Measurements from ENCODE around the gene CPLX4. TPM values are rescaled to one million over a fixed set of nuclear protein-coding genes. Genes with fewer than 3 reads are reported as not detected.

The CPLX4 gene
- total RNA-seq = not detected in 2 replicates

- Histone ChIP-seq H3K4me1 (ENCODE audit: insufficient read depth, low read length) (peaks cover 2% of the 10 kb centered on the region), H3K4me3 (ENCODE audit: insufficient read depth, low read length) (no peak within 1 kb of the TSS), H4K20me1 (ENCODE audit: insufficient read depth, low read length) (no peaks in the 10 kb centered on the region), H3K36me3 (ENCODE audit: insufficient read depth, low read length) (no peaks in the 10 kb centered on the region), H3K27ac (ENCODE audit: low read depth, low read length) (no peak within 1 kb of the TSS), H3K9me3 (ENCODE audit: low read depth, low read length) (no peaks in the 10 kb centered on the region), H3K79me2 (ENCODE audit: insufficient read depth, low read length) (no peaks in the 10 kb centered on the region), H2AFZ (ENCODE audit: low read length) (no peak within 1 kb of the TSS), H3K27me3 (ENCODE audit: insufficient read depth, low read length) (peaks cover 40% of the 10 kb centered on the region), H3K4me2 (ENCODE audit: insufficient read depth, low read length) (no peak within 1 kb of the TSS)
- no peak for DNase-seq (ENCODE audit: insufficient read length, low spot score, missing footprints)
- no peak for TF ChIP-seq CTCF (IDR thresholded peaks at IDR 0.05; ENCODE audit: extremely low read depth, low read depth, low read length)
Measured at GRCh38 chr18:59318460-59319050, at the start of gene CPLX4. Gene CPLX4 (minus strand): TSS chr18:59318649. CDS start chr18:59318462, 187 bp downstream.

GRCh38 chr18:59360381-59360780 lies 41.9 kb upstream of the CPLX4 start:
- Histone ChIP-seq H2AFZ (ENCODE audit: low read length) (no peak overlapping the region), H3K27me3 (ENCODE audit: insufficient read depth, low read length) (no peaks in the 10 kb centered on the region), H3K79me2 (ENCODE audit: insufficient read depth, low read length) (peaks cover 38% of the 10 kb centered on the region), H3K27ac (ENCODE audit: low read depth, low read length) (no peak overlapping the region), H3K4me3 (ENCODE audit: insufficient read depth, low read length) (peak overlapping the region; percentile 94), H3K4me1 (ENCODE audit: insufficient read depth, low read length) (peaks cover 26% of the 10 kb centered on the region), H4K20me1 (ENCODE audit: insufficient read depth, low read length) (peaks cover 21% of the 10 kb centered on the region), H3K4me2 (ENCODE audit: insufficient read depth, low read length) (peak overlapping the region; percentile 96), H3K36me3 (ENCODE audit: insufficient read depth, low read length) (peaks cover 2% of the 10 kb centered on the region), H3K9me3 (ENCODE audit: low read depth, low read length) (no peaks in the 10 kb centered on the region)
- DNase-seq (ENCODE audit: insufficient read length, low spot score, missing footprints) = peak; percentile 82
- no peak for TF ChIP-seq CTCF (IDR thresholded peaks at IDR 0.05; ENCODE audit: extremely low read depth, low read depth, low read length)

GRCh38 chr18:59359576-59359952 lies 41.1 kb upstream of the CPLX4 start:
- H3K4me3 ChIP-seq (ENCODE audit: insufficient read depth, low read length) = peak overlapping the region; percentile 94
- peaks cover 26% of the 10 kb centered on the region for H3K4me1 ChIP-seq (ENCODE audit: insufficient read depth, low read length)
- H3K27me3 ChIP-seq (ENCODE audit: insufficient read depth, low read length) = no peaks in the 10 kb centered on the region
- TF ChIP-seq CTCF (IDR thresholded peaks at IDR 0.05; ENCODE audit: extremely low read depth, low read depth, low read length) = no peak
- peaks cover 10% of the 10 kb centered on the region for H3K36me3 ChIP-seq (ENCODE audit: insufficient read depth, low read length)
- H3K9me3 ChIP-seq (ENCODE audit: low read depth, low read length) = no peaks in the 10 kb centered on the region
- H3K79me2 ChIP-seq (ENCODE audit: insufficient read depth, low read length) = peaks cover 40% of the 10 kb centered on the region
- no peak for DNase-seq (ENCODE audit: insufficient read length, low spot score, missing footprints)
- H2AFZ ChIP-seq (ENCODE audit: low read length) = peak overlapping the region; percentile 65
- peak overlapping the region; percentile 96 for H3K4me2 ChIP-seq (ENCODE audit: insufficient read depth, low read length)
- H3K27ac ChIP-seq (ENCODE audit: low read depth, low read length) = peak overlapping the region; percentile 9
- peaks cover 28% of the 10 kb centered on the region for H4K20me1 ChIP-seq (ENCODE audit: insufficient read depth, low read length)

GRCh38 chr18:59358712-59359575 lies 40.5 kb upstream of the CPLX4 start, which contains the start of gene LMAN1:
Gene LMAN1 (minus strand): TSS chr18:59359265. CDS start chr18:59359244, 21 bp downstream.
- Histone ChIP-seq H3K79me2 (ENCODE audit: insufficient read depth, low read length) (peaks cover 40% of the 10 kb centered on the region), H3K4me3 (ENCODE audit: insufficient read depth, low read length) (peak within 1 kb of the TSS; percentile 94), H3K27me3 (ENCODE audit: insufficient read depth, low read length) (no peaks in the 10 kb centered on the region), H3K4me1 (ENCODE audit: insufficient read depth, low read length) (peaks cover 26% of the 10 kb centered on the region), H4K20me1 (ENCODE audit: insufficient read depth, low read length) (peaks cover 28% of the 10 kb centered on the region), H3K9me3 (ENCODE audit: low read depth, low read length) (no peaks in the 10 kb centered on the region), H3K36me3 (ENCODE audit: insufficient read depth, low read length) (peaks cover 17% of the 10 kb centered on the region), H3K27ac (ENCODE audit: low read depth, low read length) (peak within 1 kb of the TSS; percentile 98), H3K4me2 (ENCODE audit: insufficient read depth, low read length) (peak within 1 kb of the TSS; percentile 96), H2AFZ (ENCODE audit: low read length) (peak within 1 kb of the TSS; percentile 67)
- TF ChIP-seq CTCF (IDR thresholded peaks at IDR 0.05; ENCODE audit: extremely low read depth, low read depth, low read length) = no peak
- DNase-seq (ENCODE audit: insufficient read length, low spot score, missing footprints) = peak; percentile 98
